Liver (tissue), 9 donors: Measurements from ENCODE around the gene PFKL. TPM values are rescaled to one million over a fixed set of nuclear protein-coding genes. Genes with fewer than 3 reads are reported as not detected.

Experiments used
- DNase-seq: peaks from one replicate; pipeline ENCODE4 v3.0.0-alpha.2; 2017; ENCODE audit warnings: low spot score
- H3K27ac ChIP-seq, 2 donors: one replicate each; pipeline ENCODE4 v1.7.0; 2013; ENCODE audit warnings: inconsistent platforms in 2 of 2, low read length in 2 of 2, control low read depth in 1 of 2, low read depth in 1 of 2, mild to moderate bottlenecking in 1 of 2
- H3K27me3 ChIP-seq, 4 donors: one replicate each; pipeline versions ENCODE4 v1.6.1 to v1.7.0; 2013; ENCODE audit warnings: low read length in 3 of 4, inconsistent platforms in 1 of 4, mild to moderate bottlenecking in 1 of 4, moderate library complexity in 1 of 4; ENCODE audit not compliant: control insufficient read depth in 4 of 4, insufficient read depth in 4 of 4
- H3K36me3 ChIP-seq, 4 donors: one replicate each; pipeline versions ENCODE4 v1.6.1 to v1.7.0; 2013; ENCODE audit warnings: low read length in 3 of 4, mild to moderate bottlenecking in 3 of 4, low read depth in 1 of 4, moderate library complexity in 1 of 4; ENCODE audit not compliant: control insufficient read depth in 4 of 4, insufficient read depth in 3 of 4
- H3K4me1 ChIP-seq, 4 donors: one replicate each; pipeline versions ENCODE4 v1.6.1 to v1.7.0; 2013; ENCODE audit warnings: low read length in 3 of 4, mild to moderate bottlenecking in 3 of 4, moderate library complexity in 1 of 4; ENCODE audit not compliant: control insufficient read depth in 4 of 4, insufficient read depth in 4 of 4
- H3K4me3 ChIP-seq, 3 donors: one replicate each; pipeline versions ENCODE4 v1.6.1 to v1.7.0; 2013; ENCODE audit warnings: low read length in 3 of 3, control low read depth in 1 of 3, low read depth in 1 of 3, mild to moderate bottlenecking in 1 of 3
- H3K9ac ChIP-seq, 2 donors: one replicate each; pipeline ENCODE4 v1.7.0; 2013; ENCODE audit warnings: low read length in 2 of 2, mild to moderate bottlenecking in 2 of 2, moderate library complexity in 2 of 2, control low read depth in 1 of 2, low read depth in 1 of 2
- H3K9me3 ChIP-seq, 4 donors: one replicate each; pipeline versions ENCODE4 v1.6.1 to v1.7.0; 2013; ENCODE audit warnings: low read length in 3 of 4; ENCODE audit not compliant: control insufficient read depth in 4 of 4
- EGR1 ChIP-seq, 2 donors: IDR thresholded peaks; 2 replicates each; pipeline ENCODE4 v1.6.1; 2016 to 2018; ENCODE audit warnings: antibody characterized with exemption in 2 of 2, low read depth in 2 of 2
- FOXA1 ChIP-seq: IDR thresholded peaks from 2 replicates; pipeline ENCODE4 v1.6.1; 2016; ENCODE audit warnings: antibody characterized with exemption
- GABPA ChIP-seq, 2 donors: IDR thresholded peaks in 1 of 2; conservative IDR thresholded peaks in 1 of 2; 2 replicates each; pipeline ENCODE4 v1.6.1; 2016; ENCODE audit warnings: antibody characterized with exemption in 2 of 2, mild to moderate bottlenecking in 1 of 2, moderate library complexity in 1 of 2
- HNF4A ChIP-seq, 2 donors: conservative IDR thresholded peaks; 2 replicates each; pipeline ENCODE4 v1.6.1; 2016; ENCODE audit warnings: antibody characterized with exemption in 2 of 2, mild to moderate bottlenecking in 2 of 2
- HNF4G ChIP-seq: IDR thresholded peaks from 2 replicates; pipeline ENCODE4 v1.6.1; 2016; ENCODE audit warnings: antibody characterized with exemption
- JUND ChIP-seq, 2 donors: IDR thresholded peaks; 2 replicates each; pipeline ENCODE4 v1.6.1; 2016; ENCODE audit warnings: antibody characterized with exemption in 2 of 2
- NR2F2 ChIP-seq: IDR thresholded peaks from 2 replicates; pipeline ENCODE4 v1.6.1; 2016; ENCODE audit warnings: antibody characterized with exemption
- RAD21 ChIP-seq, 2 donors: IDR thresholded peaks; 2 replicates each; pipeline ENCODE4 v1.6.1; 2016; ENCODE audit warnings: antibody characterized with exemption in 2 of 2, mild to moderate bottlenecking in 2 of 2
- RXRA ChIP-seq, 2 donors: IDR thresholded peaks; 2 replicates each; pipeline ENCODE4 v1.6.1; 2017 to 2018; ENCODE audit warnings: antibody characterized with exemption in 2 of 2, mild to moderate bottlenecking in 1 of 2
- SP1 ChIP-seq: IDR thresholded peaks from 2 replicates; pipeline ENCODE4 v1.6.1; 2018; ENCODE audit warnings: antibody characterized with exemption, mild to moderate bottlenecking
- TAF1 ChIP-seq: conservative IDR thresholded peaks from 2 replicates; pipeline ENCODE4 v1.6.1; 2016; ENCODE audit warnings: antibody characterized with exemption, mild to moderate bottlenecking
- YY1 ChIP-seq: IDR thresholded peaks from 2 replicates; pipeline ENCODE4 v1.6.1; 2016; ENCODE audit warnings: antibody characterized with exemption, mild to moderate bottlenecking
- WGBS: extraction: QIAGEN DNeasy Blood & Tissue Kit; methylation state at CpG from one replicate; pipeline ENCODE4 v1.1.7; 2013; 5-methylcytosine and 5-hydroxymethylcytosine counted together
- polyA plus RNA-seq, 2 donors: library from polyadenylated mRNA; stranded (reverse) in 1 of 2; unstranded in 1 of 2; fragments of 200-250 nt in 1 of 2; fragments of >200 nt in 1 of 2; fragmentation: Nextera tagmentation in 1 of 2; extraction: Ambion mirVana in 1 of 2; gene quantifications; one replicate each; pipeline versions ENCODE4 v1.2.1 to v1.2.3, GENCODE V29; 2013 to 2015
- total RNA-seq, 2 donors: library from RNA; depleted of rRNA; stranded (reverse); fragments of >200 nt; gene quantifications; one replicate each; pipeline ENCODE4 v1.2.3, GENCODE V29; 2014
- TF ChIP-seq, protein P1 (sequence below): IDR thresholded peaks from 2 replicates; pipeline ENCODE4 v1.6.1; 2016; ENCODE audit warnings: antibody characterized with exemption
- TF ChIP-seq, protein P2 (sequence below): IDR thresholded peaks from 2 replicates; pipeline ENCODE4 v1.6.1; 2016; ENCODE audit warnings: antibody characterized with exemption
- TF ChIP-seq, protein P3 (sequence below): IDR thresholded peaks from 2 replicates; pipeline ENCODE4 v1.6.1; 2016; ENCODE audit warnings: antibody characterized with exemption, mild to moderate bottlenecking
- TF ChIP-seq, protein P4 (sequence below): fragments of 150-350 bp; IDR thresholded peaks from 2 replicates; pipeline ENCODE4 v1.5.1; 2017; ENCODE audit warnings: improper control_type of control experiment, low read depth, low read length; ENCODE audit not compliant: missing input control
- TF ChIP-seq, protein P5 (sequence below): IDR thresholded peaks from 2 replicates; pipeline ENCODE4 v1.6.1; 2016; ENCODE audit warnings: antibody characterized with exemption
- donor health status: healthy.
- donor health status: healthy.
- donor health status: healthy.
- donor health status: healthy.
- donor health status: healthy.

Gene PFKL
- total and polyA plus RNA-seq, 4 donors: 48.1 to 98.4 (median 81.0) TPM

DNA sequence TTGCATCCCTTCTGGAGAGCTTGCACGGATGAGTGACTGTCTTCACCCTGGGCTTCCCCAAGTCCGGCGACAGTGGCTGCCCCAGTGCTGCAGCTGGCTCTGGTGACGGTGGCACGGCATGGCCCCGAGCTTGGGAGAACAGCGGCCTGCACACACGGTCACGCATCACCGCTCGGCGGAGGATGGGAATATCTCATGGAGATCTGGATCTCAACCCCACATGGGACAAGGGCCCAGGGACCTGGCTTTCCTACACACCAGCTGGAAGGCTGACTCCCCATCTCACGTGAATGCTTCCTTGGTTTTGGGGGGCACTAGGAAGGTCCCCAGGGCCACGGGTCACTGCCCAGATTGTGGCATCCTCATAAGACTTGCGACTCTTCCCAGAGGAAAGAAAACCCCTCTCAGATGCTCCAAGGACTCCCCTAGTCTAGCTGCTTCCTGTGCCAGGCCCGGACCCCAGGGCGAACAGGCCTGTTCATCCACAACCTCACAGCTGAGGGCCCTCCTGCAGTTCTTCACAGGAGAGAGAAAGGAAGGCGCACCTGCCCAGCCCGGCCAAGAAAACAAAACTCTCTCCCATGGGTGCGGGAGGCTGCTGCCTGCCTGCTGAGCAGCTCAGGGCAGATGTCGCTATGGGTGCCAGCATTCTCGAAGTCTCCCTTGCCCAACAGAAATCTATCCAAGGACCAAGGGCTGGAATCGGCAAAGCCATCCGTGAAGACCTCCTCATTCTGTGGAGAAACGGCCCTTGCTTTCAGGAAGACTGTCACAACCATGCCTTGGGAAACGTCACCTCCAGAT, 29.4 kb downstream of the PFKL start:
- H3K9ac ChIP-seq: no peak overlapping the region
- no peaks in the 10 kb centered on the region for H3K4me1 ChIP-seq
- TF ChIP-seq, protein P1, sequence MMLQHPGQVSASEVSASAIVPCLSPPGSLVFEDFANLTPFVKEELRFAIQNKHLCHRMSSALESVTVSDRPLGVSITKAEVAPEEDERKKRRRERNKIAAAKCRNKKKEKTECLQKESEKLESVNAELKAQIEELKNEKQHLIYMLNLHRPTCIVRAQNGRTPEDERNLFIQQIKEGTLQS: no peak
- TF ChIP-seq JUND (IDR thresholded peaks at IDR 0.05): no peak
- no peak for TF ChIP-seq HNF4A (conservative IDR thresholded peaks at IDR 0.05)
- TF ChIP-seq TAF1: no peak
- TF ChIP-seq, protein P2, sequence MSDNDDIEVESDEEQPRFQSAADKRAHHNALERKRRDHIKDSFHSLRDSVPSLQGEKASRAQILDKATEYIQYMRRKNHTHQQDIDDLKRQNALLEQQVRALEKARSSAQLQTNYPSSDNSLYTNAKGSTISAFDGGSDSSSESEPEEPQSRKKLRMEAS: no peak
- no peak for TF ChIP-seq RAD21 (IDR thresholded peaks at IDR 0.05)
- TF ChIP-seq NR2F2: no peak
- TF ChIP-seq, protein P3, sequence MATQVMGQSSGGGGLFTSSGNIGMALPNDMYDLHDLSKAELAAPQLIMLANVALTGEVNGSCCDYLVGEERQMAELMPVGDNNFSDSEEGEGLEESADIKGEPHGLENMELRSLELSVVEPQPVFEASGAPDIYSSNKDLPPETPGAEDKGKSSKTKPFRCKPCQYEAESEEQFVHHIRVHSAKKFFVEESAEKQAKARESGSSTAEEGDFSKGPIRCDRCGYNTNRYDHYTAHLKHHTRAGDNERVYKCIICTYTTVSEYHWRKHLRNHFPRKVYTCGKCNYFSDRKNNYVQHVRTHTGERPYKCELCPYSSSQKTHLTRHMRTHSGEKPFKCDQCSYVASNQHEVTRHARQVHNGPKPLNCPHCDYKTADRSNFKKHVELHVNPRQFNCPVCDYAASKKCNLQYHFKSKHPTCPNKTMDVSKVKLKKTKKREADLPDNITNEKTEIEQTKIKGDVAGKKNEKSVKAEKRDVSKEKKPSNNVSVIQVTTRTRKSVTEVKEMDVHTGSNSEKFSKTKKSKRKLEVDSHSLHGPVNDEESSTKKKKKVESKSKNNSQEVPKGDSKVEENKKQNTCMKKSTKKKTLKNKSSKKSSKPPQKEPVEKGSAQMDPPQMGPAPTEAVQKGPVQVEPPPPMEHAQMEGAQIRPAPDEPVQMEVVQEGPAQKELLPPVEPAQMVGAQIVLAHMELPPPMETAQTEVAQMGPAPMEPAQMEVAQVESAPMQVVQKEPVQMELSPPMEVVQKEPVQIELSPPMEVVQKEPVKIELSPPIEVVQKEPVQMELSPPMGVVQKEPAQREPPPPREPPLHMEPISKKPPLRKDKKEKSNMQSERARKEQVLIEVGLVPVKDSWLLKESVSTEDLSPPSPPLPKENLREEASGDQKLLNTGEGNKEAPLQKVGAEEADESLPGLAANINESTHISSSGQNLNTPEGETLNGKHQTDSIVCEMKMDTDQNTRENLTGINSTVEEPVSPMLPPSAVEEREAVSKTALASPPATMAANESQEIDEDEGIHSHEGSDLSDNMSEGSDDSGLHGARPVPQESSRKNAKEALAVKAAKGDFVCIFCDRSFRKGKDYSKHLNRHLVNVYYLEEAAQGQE: no peak
- no peak overlapping the region for H3K4me3 ChIP-seq
- no peak overlapping the region for H3K27ac ChIP-seq
- no peaks in the 10 kb centered on the region for H3K9me3 ChIP-seq
- H3K27me3 ChIP-seq: no peaks in the 10 kb centered on the region
- no peak for DNase-seq
- 81% methylated on average over 26 of the region's 26 CpGs for WGBS
- H3K36me3 ChIP-seq: peaks cover 5 to 35% (median 16%) of the 10 kb centered on the region in 4 donors

DNA sequence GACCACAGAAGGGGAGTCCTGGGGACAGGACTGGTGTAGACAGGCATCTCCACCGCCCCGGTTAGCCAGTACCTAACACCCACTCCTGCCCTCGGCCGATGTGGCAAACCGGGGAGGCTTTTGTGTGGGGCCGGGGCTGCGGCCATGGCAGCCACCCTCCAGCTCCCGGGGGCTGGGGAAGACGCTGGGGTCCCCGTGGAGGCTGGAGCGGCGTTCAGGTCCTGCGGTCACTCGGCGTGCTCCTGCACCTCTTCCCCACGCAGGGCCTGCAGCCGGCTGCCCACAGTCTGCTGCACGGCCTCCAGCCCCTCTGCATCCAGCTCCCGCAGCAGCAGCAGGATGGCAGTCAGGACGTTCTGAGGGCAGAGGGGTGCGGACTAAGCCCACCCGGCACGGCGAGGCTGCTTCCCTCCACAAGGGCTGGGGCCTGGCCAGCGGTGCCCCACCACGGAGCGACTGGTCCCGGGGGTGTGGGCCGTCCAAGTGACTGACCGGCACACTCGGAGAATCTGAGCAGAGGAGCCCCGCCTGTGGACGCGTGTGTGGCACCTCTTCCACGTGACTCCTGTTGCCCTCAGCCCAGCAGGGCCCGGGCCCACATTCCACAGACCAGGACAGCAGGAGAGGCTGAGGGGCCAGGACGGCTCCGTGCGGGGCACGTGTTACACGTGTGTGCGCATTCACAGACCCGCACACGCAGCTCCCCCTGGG, 30.3 kb downstream of the PFKL start:
- H3K4me3 ChIP-seq: no peak overlapping the region
- H3K9me3 ChIP-seq: no peaks in the 10 kb centered on the region
- no peak overlapping the region for H3K27ac ChIP-seq
- 93% methylated on average over 44 of the region's 44 CpGs for WGBS
- H3K9ac ChIP-seq: no peak overlapping the region
- H3K36me3 ChIP-seq: peaks cover 4 to 27% (median 10%) of the 10 kb centered on the region in 4 donors
- DNase-seq: no peak
- no peaks in the 10 kb centered on the region for H3K27me3 ChIP-seq
- no peaks in the 10 kb centered on the region for H3K4me1 ChIP-seq
- no peak for TF ChIP-seq RAD21 (IDR thresholded peaks at IDR 0.05)
- TF ChIP-seq, protein P3: no peak
- no peak for TF ChIP-seq RXRA (IDR thresholded peaks at IDR 0.05)
- TF ChIP-seq FOXA1: no peak
- TF ChIP-seq HNF4A (conservative IDR thresholded peaks at IDR 0.05): no peak
- TF ChIP-seq, protein P4, sequence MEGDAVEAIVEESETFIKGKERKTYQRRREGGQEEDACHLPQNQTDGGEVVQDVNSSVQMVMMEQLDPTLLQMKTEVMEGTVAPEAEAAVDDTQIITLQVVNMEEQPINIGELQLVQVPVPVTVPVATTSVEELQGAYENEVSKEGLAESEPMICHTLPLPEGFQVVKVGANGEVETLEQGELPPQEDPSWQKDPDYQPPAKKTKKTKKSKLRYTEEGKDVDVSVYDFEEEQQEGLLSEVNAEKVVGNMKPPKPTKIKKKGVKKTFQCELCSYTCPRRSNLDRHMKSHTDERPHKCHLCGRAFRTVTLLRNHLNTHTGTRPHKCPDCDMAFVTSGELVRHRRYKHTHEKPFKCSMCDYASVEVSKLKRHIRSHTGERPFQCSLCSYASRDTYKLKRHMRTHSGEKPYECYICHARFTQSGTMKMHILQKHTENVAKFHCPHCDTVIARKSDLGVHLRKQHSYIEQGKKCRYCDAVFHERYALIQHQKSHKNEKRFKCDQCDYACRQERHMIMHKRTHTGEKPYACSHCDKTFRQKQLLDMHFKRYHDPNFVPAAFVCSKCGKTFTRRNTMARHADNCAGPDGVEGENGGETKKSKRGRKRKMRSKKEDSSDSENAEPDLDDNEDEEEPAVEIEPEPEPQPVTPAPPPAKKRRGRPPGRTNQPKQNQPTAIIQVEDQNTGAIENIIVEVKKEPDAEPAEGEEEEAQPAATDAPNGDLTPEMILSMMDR: no peak
- no peak for TF ChIP-seq NR2F2
- no peak for TF ChIP-seq SP1
- no peak for TF ChIP-seq JUND (IDR thresholded peaks at IDR 0.05)
- TF ChIP-seq, protein P1: no peak
- no peak for TF ChIP-seq YY1
- TF ChIP-seq, protein P5, sequence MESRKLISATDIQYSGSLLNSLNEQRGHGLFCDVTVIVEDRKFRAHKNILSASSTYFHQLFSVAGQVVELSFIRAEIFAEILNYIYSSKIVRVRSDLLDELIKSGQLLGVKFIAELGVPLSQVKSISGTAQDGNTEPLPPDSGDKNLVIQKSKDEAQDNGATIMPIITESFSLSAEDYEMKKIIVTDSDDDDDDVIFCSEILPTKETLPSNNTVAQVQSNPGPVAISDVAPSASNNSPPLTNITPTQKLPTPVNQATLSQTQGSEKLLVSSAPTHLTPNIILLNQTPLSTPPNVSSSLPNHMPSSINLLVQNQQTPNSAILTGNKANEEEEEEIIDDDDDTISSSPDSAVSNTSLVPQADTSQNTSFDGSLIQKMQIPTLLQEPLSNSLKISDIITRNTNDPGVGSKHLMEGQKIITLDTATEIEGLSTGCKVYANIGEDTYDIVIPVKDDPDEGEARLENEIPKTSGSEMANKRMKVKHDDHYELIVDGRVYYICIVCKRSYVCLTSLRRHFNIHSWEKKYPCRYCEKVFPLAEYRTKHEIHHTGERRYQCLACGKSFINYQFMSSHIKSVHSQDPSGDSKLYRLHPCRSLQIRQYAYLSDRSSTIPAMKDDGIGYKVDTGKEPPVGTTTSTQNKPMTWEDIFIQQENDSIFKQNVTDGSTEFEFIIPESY: no peak
- TF ChIP-seq, protein P2: no peak
- no peak for TF ChIP-seq EGR1 (IDR thresholded peaks at IDR 0.05; ENCODE audit: low read depth in 2 of 2)
- no peak for TF ChIP-seq HNF4G
- TF ChIP-seq GABPA (IDR thresholded peaks at IDR 0.05 in 1 of 2, conservative IDR thresholded peaks at IDR 0.05 in 1 of 2): no peak
- no peak for TF ChIP-seq TAF1
